ENCODE data around the gene UBD. TPM values are rescaled to one million over a fixed set of nuclear protein-coding genes. Genes with fewer than 3 reads are reported as not detected.

The UBD gene
- total RNA-seq, 1 experiment from 2014 or later: not detected

GRCh38 chr6:29525311-29525639 is 34.3 kb downstream of the UBD start:
- peak overlapping the region in 1 of 3 experiments; percentile 96; a peak in 2 of 7 replicates for H3K27ac Mint-ChIP-seq

More at GRCh38 chr6:29525311-29525639, 34.3 kb downstream of the UBD start:
- no peak overlapping the region for H2AK5ac ChIP-seq (ENCODE audit: insufficient read length, low read length)
- no peak overlapping the region for H4K8ac ChIP-seq (replicated peaks; ENCODE audit: insufficient read length, low read depth, low read length)
- no peak overlapping the region for H3K4ac ChIP-seq (ENCODE audit: low read depth, low read length)
- H4K91ac ChIP-seq (ENCODE audit: insufficient read length, low read depth, low read length): no peak overlapping the region
- DNase-seq: no peak
- no peak overlapping the region for H2BK15ac ChIP-seq (ENCODE audit: low read depth, low read length)
- H3K9me3 ChIP-seq (ENCODE audit: control insufficient read depth, low read depth, low read length): peaks cover 5% of the 10 kb centered on the region
- H4K5ac ChIP-seq (ENCODE audit: insufficient read length, low read depth, low read length): no peak overlapping the region
- no peak overlapping the region for H3K56ac ChIP-seq (ENCODE audit: insufficient read length, low read depth, low read length)
- no peaks in the 10 kb centered on the region for H3K27me3 ChIP-seq (ENCODE audit: insufficient read depth, low read length)
- peak overlapping the region in 1 of 2 experiments; percentile 30; a peak in 1 of 5 replicates for H3K4me3 Mint-ChIP-seq
- no peak overlapping the region for H3K14ac ChIP-seq (ENCODE audit: insufficient read depth, low read length)
- H2AFZ ChIP-seq (ENCODE audit: low read length): no peak overlapping the region
- peaks cover 19 to 20% of the 10 kb centered on the region in 2 experiments for H3K4me1 Mint-ChIP-seq
- no peak overlapping the region for H2BK20ac ChIP-seq (ENCODE audit: low read depth, low read length, poor library complexity, severe bottlenecking)
- H3K27ac ChIP-seq (ENCODE audit: insufficient read length, low read depth, low read length): no peak overlapping the region
- peaks cover 15 to 29% (median 17%) of the 10 kb centered on the region in 3 experiments for H3K36me3 Mint-ChIP-seq (ENCODE audit: insufficient read depth in 1 of 3, low read depth in 3 of 3)
- H2BK12ac ChIP-seq (ENCODE audit: insufficient read length, low read depth, low read length): no peak overlapping the region
- no peak overlapping the region for H2BK120ac ChIP-seq (ENCODE audit: low read depth, low read length, poor library complexity, severe bottlenecking)
- no peaks in the 10 kb centered on the region for H3K79me1 ChIP-seq (ENCODE audit: insufficient read depth, low read depth, low read length, poor library complexity, severe bottlenecking)
- H3K4me2 ChIP-seq (ENCODE audit: insufficient read depth, insufficient read length, low read length): no peak overlapping the region
- H3K9ac ChIP-seq (ENCODE audit: extremely low read depth, insufficient read length, low read length): no peak overlapping the region
- WGBS (ENCODE audit: extremely low coverage, insufficient read length, low lambda C conversion rate): no CpG with 5 or more reads among the region's 1 CpG
- no peak overlapping the region for H3K23ac ChIP-seq (ENCODE audit: insufficient read length, low read depth, low read length)
- H3K27me3 Mint-ChIP-seq (ENCODE audit: low read depth): no peaks in the 10 kb centered on the region
- no peak for TF ChIP-seq CTCF (conservative IDR thresholded peaks at IDR 0.05)
- peaks cover 10% of the 10 kb centered on the region; the same call in 1 of the 2 replicates for H3K4me1 ChIP-seq (ENCODE audit: insufficient read depth, low read length)
- H3K79me2 ChIP-seq (ENCODE audit: insufficient read depth, low read length): no peaks in the 10 kb centered on the region
- no peak overlapping the region for H2BK5ac ChIP-seq (ENCODE audit: insufficient read length, low read length)
- no peaks in the 10 kb centered on the region for H3K23me2 ChIP-seq (ENCODE audit: insufficient read length, low read depth, low read length, poor library complexity, severe bottlenecking)
- H3K18ac ChIP-seq (ENCODE audit: insufficient read length, low read depth, low read length): no peak overlapping the region
- peaks cover 24 to 28% of the 10 kb centered on the region in 2 experiments for H3K9me3 Mint-ChIP-seq
- no peak overlapping the region for H3T11ph ChIP-seq (ENCODE audit: low read length)
- H4K20me1 ChIP-seq (ENCODE audit: control insufficient read depth, insufficient read depth, insufficient read length): no peaks in the 10 kb centered on the region

Measured in H9 (cell line).